Activated naive CD4-positive, alpha-beta T cell treated with anti-CD3 and anti-CD28 coated beads, Interleukin-2, amount 50 U/mL, for 72 hours (primary cell): Measurements from ENCODE around the gene SLC39A7. TPM values are rescaled to one million over a fixed set of nuclear protein-coding genes. Genes with fewer than 3 reads are reported as not detected.

Source experiments
- ATAC-seq, 2 donors: fragments of 150-1000 bp; cut with Tn5 transposase; 2 replicates each; pipeline ENCODE4 v1.10.0; 2021; ENCODE audit warnings: mild to moderate bottlenecking in 2 of 2, moderate library complexity in 2 of 2
- DNase-seq, 2 donors: peaks; one replicate each; pipeline ENCODE4 v3.0.0; 2021 to 2022; ENCODE audit warnings: low spot score in 2 of 2
- H3K27ac Mint-ChIP-seq, 2 donors: one replicate each; pipeline ENCODE4 v1.8.0; 2022; ENCODE audit warnings: mild to moderate bottlenecking in 2 of 2, mixed read lengths in 2 of 2
- H3K36me3 Mint-ChIP-seq, 2 donors: one replicate each; pipeline ENCODE4 v1.8.0; 2022; ENCODE audit warnings: mixed read lengths in 2 of 2
- H3K9me3 Mint-ChIP-seq, 2 donors: one replicate each; pipeline ENCODE4 v1.8.0; 2022; ENCODE audit warnings: mixed read lengths in 2 of 2
- total RNA-seq, 2 donors: library from RNA; stranded (reverse); gene quantifications; one replicate each; pipeline ENCODE4 v1.2.3, GENCODE V29; 2022

Gene SLC39A7
- total RNA-seq, 2 donors from 2014 or later, result 45.8 to 78.2 TPM

DNA sequence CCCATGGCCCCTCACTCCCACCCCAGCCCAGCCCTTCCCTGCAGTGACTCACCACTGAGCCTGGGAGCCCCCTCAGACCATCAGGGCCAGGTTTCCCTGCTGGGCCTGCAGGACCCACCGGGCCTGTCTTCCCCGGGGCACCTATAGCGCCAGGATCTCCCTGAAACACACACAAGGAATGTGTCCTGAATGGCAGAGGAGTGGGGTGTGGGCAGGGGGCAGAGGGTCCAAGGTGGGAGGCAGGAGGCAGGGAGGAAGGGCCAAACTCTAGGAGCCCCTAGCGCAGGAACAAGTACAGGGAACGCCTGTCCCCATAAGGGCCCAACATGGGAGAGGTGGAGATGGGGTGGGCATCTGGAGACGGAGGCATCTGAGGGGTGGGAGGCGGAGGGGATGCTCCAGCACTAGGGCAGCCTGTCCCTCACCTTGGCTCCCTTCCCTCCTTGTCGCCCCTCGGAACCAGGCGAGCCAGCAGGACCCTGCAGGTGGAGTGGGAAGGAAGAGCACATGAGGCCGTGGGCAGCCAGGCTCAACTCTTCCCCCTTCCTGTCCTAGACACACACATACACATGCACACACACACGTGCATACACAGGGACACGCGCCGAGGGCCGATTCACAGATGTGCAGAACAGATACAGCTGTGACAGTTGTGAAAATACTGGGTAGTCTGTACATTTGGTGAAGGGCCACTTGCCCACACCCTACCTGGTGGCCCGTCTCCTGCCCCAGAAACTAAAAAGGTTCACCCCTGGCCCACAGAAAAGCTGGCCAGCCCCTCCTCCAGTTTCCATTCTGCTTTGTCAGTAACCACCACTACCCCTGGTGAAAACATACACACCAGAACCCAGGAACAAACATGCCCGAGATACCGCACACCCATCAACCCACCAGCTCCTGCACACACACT, 33.0 kb upstream of the SLC39A7 start:
- DNase-seq, result no peak
- no peak for ATAC-seq
- Mint-ChIP-seq H3K36me3 (no peaks in the 10 kb centered on the region), H3K27ac (peak overlapping the region in 1 of 2 donors; percentile 58), H3K9me3 (no peaks in the 10 kb centered on the region)

GRCh38 chr6:33168284-33168601, 32.4 kb upstream of the SLC39A7 start:
- DNase-seq (no peak), ATAC-seq (peak in 1 of 2 donors; percentile 27)
- no peaks in the 10 kb centered on the region for H3K36me3 Mint-ChIP-seq
- peak overlapping the region in 1 of 2 donors; percentile 58 for H3K27ac Mint-ChIP-seq
- H3K9me3 Mint-ChIP-seq, result no peaks in the 10 kb centered on the region

DNA sequence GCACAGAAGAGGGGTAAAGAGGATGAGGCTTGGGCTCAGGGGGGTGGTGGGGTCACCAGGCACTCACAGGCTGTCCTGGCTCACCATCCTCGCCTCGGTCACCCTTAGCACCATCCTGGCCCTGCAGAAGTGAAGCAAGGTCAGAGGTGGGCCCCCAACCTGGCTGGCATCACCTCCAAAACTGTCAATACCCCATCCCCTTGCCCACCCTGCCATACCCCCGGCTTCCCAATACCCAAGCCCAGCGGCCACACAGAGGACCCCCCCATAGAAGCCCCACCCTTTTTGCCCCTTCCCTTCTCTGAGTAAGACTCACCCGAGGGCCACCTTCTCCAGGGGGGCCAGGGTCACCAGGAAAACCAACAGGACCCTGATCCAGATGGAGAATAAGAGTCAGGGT, 32.0 kb upstream of the SLC39A7 start:
- Mint-ChIP-seq H3K36me3 (no peaks in the 10 kb centered on the region), H3K9me3 (no peaks in the 10 kb centered on the region)

GRCh38 chr6:33169291-33170175, 31.1 kb upstream of the SLC39A7 start:
- H3K27ac Mint-ChIP-seq, result peak overlapping the region in 1 of 2 donors; percentile 26
- no peaks in the 10 kb centered on the region for H3K9me3 Mint-ChIP-seq
- H3K36me3 Mint-ChIP-seq, result no peaks in the 10 kb centered on the region
- ATAC-seq (no peak), DNase-seq (no peak)

More for the DNA sequence above, 32.0 kb upstream of the SLC39A7 start:
- H3K27ac Mint-ChIP-seq, result peak overlapping the region in 1 of 2 donors; percentile 58
- no peak for DNase-seq
- ATAC-seq, result no peak

- Mint-ChIP-seq H3K27ac (no peak overlapping the region), H3K9me3 (no peaks in the 10 kb centered on the region), H3K36me3 (no peaks in the 10 kb centered on the region)
- no peak for DNase-seq
- ATAC-seq, result no peak
Observed at GRCh38 chr6:33170176-33171015, 30.3 kb upstream of the SLC39A7 start.

DNA sequence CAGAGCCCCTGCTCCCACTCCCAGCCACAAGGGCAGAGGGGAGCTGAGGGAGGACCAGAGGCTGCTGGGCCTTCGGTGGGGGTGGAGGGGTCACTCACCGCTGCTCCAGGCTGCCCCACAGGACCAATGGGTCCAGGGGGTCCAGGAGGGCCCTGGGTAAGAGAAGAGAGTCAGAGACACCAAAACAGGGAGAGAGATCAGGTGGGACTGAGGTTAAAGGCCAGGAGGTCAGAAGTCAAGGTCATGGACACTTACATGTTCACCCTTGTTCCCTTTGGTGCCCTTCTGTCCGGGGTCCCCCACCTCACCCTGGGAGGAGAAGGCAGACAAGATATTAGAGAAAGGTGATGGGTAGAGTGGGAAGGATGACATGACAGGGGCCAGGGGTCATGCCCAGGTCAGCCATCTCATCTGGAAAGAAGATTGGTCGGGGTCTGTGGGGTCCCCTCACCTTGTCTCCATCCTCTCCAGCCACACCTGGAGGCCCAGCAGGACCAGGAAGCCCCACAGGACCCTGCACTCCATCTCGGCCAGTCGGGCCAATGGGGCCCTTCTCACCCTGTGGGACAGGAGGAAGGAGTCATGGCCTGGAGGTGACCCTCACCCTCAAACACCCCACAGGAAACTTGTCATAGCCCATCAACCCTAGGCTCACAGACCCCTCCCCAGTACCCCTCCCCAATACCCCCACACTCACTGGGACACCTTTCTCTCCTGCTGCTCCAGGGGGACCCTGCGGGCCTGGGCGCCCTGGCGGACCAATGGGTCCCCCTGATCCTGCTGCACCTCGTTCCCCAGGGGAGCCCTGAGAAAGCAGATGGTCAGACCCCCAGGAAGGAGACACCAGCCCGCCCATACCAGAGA, 29.4 kb upstream of the SLC39A7 start:
- ATAC-seq (no peak), DNase-seq (no peak)
- Mint-ChIP-seq H3K36me3 (no peaks in the 10 kb centered on the region), H3K27ac (peak overlapping the region in 1 of 2 donors; percentile 81), H3K9me3 (no peaks in the 10 kb centered on the region)

DNA sequence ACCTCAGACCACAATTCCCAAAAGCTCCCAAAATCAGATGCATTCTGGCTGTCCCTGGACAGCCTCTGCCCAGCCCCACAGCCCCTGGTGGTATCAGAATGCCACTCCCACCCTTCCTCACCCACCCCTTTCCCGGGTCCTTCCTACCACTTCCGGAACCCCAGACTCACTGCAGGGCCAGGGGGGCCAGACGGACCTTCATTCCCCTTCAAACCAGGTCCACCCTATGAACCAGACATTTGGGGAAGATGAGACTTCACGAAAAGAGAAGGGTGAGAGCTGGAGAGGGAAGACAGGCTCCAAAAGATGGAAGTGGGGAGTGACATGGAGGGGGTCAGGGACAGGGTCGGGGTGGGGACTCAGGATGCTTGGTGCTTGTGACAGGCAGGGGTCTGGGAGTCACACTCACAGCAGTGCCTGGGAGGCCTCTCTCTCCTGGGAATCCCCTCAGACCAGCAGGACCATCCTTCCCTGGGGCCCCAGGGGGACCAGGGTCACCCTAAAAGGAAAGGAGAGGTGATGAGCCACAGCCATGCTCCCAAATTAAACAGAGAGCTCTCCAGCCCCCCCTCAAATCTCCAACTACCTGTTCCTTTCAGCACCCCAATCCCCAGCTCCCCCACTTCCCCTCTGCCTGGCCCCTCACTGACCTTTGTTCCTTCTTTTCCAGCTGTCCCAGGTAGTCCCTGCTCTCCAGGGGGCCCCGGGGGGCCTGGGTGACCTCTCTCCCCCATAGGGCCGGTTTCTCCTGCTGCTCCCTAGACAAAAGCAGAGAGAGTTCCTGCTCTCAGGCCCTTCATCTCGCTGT, 28.6 kb upstream of the SLC39A7 start:
- no peaks in the 10 kb centered on the region for H3K36me3 Mint-ChIP-seq
- ATAC-seq (no peak), DNase-seq (no peak)
- no peaks in the 10 kb centered on the region for H3K9me3 Mint-ChIP-seq
- peak overlapping the region in 1 of 2 donors; percentile 65 for H3K27ac Mint-ChIP-seq

GRCh38 chr6:33172688-33173534, 27.8 kb upstream of the SLC39A7 start:
- no peaks in the 10 kb centered on the region for H3K36me3 Mint-ChIP-seq
- H3K27ac Mint-ChIP-seq, result peak overlapping the region in 1 of 2 donors; percentile 25
- H3K9me3 Mint-ChIP-seq, result no peaks in the 10 kb centered on the region
- ATAC-seq (no peak), DNase-seq (no peak)

GRCh38 chr6:33173535-33174180, 27.0 kb upstream of the SLC39A7 start:
- DNase-seq (no peak), ATAC-seq (no peak)
- Mint-ChIP-seq H3K27ac (no peak overlapping the region), H3K36me3 (no peaks in the 10 kb centered on the region), H3K9me3 (no peaks in the 10 kb centered on the region)

GRCh38 chr6:33174784-33175183, 25.9 kb upstream of the SLC39A7 start:
- H3K9me3 Mint-ChIP-seq, result no peaks in the 10 kb centered on the region
- no peak for DNase-seq
- no peaks in the 10 kb centered on the region for H3K36me3 Mint-ChIP-seq
- ATAC-seq, result peak in 1 of 2 donors; percentile 11
- peak overlapping the region in 1 of 2 donors; percentile 2 for H3K27ac Mint-ChIP-seq

DNA sequence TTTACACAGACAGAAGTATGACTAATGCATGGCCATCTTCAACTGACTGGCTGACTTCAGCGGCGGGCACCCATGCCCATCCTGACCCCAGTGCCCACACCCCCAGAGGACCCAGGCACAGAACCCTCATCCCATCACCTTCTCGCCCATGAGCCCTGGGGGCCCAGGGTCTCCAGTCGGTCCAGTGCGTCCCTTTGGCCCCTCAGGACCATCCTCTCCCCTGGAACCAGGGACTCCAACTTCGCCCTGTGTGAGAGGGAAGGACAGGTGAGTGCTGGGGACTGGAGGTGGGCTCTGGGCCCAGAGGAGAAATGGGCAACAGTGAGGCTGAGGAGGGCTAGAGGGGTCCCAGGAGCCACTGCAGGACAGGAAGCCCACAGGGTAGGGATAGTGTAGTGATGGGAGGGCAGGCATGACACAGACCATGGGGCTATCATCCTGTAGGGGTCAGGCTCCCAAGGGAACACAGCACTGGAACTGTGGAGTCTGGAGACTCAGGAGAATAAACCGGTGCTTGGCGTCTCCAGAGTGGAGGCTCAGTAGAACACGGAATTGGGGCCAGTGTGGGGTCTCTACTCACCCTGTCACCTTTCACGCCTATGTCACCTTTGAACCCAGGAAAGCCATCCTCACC, 25.1 kb upstream of the SLC39A7 start:
- H3K9me3 Mint-ChIP-seq, result no peaks in the 10 kb centered on the region
- DNase-seq, result no peak
- no peak for ATAC-seq
- H3K36me3 Mint-ChIP-seq, result no peaks in the 10 kb centered on the region
- peak overlapping the region in 1 of 2 donors; percentile 2 for H3K27ac Mint-ChIP-seq

DNA sequence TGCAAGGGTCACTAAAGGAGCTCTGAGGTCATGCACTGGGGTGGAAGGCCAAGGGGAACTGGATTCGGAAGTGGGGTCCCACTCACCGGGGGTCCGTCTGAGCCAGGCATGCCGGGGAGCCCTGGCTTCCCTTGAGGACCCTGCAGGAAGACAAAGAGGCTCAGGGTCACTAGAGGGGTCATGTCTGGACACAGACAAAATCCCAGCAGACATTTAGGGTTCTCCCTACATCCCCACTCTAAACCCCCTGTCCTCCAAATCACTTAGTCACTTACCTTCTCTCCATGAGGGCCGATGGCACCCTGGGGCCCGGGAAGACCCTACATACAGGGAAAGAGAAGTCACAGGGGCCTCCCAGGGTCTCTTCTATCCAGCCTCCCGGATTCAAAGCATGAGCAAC, 23.8 kb upstream of the SLC39A7 start:
- DNase-seq (no peak), ATAC-seq (no peak)
- Mint-ChIP-seq H3K36me3 (no peaks in the 10 kb centered on the region), H3K27ac (peak overlapping the region in 1 of 2 donors; percentile 2), H3K9me3 (no peaks in the 10 kb centered on the region)
